ENCODE measurements around the gene TMTC1.

The TMTC1 gene

GRCh38 chr12:29709496-29710040, 74.2 kb downstream of the TMTC1 start:
- DNase-seq (ENCODE audit: low spot score), result no peak

DNA sequence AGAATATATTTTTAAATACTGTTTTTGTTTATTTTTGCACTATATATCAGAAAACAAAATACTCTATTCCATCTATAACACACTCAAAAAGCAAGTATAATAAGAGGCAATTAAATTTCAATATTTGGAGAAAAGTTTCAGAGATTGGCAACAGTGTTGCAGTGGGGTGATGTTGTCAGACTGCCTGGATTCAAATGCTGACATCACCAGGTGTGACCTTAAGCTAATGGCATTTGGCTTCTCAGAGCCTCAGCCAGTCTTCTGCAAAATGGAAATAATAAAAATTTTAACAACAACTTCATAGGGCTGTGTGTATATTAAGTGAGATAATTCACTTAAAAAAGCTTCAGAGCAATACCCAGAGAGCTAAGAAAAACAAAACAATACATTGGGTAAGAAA, 74.7 kb downstream of the TMTC1 start:
- no peak for DNase-seq (ENCODE audit: low spot score)

DNA sequence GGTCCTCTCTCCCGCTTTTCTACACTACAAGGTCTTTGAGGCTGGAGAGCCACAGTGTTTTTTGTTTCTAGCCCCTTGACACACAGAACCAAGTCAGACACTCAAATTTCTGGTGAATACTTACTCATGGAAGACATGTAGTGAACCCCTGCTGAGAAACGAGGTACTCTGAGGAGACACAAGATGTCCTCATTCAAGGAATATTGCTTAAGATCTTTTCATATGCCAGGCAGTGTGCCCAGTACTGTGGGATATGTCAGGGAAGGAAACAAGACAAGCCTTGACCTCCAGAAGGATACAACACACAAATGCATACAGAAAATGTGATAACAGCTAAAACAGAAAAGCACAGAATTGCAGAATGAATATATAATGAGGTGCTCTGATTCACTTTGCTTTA, 75.9 kb downstream of the TMTC1 start:
- no peak for DNase-seq (ENCODE audit: low spot score)

DNA sequence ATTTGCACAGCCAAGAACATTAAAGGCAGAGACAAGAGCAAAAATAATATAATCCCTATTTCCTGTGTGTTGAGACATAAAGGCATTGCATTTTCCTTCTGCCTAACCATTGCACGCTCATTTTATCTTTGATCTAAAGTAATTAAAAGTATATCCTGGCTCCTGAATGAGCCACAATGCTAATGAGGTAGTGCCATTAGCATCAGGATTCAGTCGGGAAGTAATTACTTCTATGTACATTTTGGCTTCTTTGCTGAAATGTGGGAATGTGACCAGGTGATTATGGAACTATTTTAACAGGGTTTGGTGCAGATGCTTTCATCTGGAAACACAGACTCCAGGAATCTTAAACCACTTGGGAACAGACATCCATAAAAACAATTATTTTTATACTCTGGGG, 77.4 kb downstream of the TMTC1 start:
- no peak for DNase-seq (ENCODE audit: low spot score)

DNA sequence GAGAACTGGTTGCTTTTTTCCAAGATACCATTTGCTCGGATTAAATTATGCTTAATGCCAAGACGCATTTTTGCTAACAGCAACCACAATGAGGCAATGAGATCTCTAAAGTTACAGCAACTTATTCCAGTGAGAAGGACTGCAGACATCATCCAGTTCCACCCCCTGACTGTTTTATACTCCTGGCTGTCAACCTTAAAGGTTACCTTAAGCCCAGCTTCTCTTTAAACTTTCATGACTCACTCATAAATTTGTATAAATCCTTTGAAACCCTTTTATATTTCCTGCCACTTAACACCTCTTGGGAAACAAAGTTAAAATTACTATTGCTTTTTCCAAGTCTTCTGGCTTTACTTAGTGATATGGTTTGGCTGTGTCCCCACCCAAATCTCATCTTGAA, 80.2 kb downstream of the TMTC1 start:
- DNase-seq (ENCODE audit: low spot score), result no peak

GRCh38 chr12:29702972-29703371, 80.8 kb downstream of the TMTC1 start:
- no peak for DNase-seq (ENCODE audit: low spot score)

DNA sequence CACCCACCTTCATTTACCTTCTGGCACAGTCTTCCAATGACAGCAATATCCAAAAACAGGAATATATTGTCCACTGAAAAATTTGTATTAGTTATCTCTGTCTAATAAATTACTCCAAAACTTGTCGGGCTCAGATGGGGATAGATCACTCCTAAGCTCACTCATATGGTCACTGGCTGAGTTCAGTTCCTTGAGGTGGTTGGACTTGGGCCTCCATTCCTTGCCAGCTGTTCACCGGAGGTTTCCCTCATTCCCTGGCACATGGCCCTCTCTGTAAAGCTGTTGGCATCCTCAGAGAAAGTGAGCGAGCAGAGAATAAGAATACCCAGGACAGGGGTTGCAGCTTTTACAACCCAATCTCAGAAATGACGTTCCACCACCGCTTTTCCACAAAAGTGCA, 81.5 kb downstream of the TMTC1 start:
- DNase-seq (ENCODE audit: low spot score), result no peak

DNA sequence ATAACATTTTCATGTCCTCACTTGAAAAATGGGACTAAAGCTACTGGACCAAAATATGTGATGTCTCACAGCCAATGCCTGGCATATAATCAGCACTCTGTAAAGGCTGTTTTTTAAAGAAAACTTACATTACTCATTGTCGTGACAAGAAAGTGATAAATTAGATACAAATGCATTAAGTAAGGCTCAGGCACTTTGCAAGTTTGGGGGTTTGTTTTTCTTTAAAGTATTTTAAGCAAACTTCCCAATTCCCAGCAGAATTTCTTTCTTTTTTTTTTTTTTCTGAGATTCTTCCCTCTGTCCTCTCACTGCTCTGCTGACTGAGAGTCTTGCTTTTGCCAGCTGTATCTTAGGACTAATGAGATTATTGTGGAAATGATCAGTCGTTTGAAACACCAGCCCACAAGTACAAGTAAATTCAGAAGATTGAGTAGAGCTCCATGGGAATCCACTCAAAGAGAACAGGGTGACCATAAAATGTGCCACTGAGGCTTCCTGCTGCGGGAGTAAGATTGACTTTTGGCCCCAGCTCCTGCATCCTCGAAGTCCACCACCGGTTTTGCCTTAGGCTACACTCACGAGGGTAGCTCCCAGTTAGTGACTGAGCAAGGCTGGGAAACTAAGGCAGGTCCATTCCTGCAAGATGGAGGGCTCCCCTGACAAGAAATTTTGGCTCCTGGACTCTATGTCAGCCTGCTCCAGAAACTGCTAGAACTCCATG, 82.8 kb downstream of the TMTC1 start:
- DNase-seq (ENCODE audit: low spot score), result no peak

- no peak for DNase-seq (ENCODE audit: low spot score)
These were observed 85.0 kb downstream of the TMTC1 start for GRCh38 chr12:29698756-29699155.

DNA sequence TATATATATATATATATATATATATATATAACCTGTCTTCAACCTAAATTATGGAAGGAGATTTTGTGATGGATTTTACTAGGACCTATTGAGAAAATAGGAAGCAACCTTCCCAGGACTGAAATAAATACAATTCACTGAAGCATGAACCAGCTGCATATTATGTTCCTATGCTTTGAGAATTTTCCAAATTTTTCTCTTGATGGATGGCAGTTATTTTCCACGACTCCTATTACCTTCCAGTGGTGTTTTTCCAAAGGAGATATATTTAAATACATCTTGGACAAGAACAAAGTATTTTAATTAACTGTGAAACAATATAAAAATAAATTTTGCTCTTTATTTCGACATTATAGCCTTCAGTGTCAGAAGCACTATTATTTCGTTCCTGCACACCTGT, 87.9 kb downstream of the TMTC1 start:
- DNase-seq (ENCODE audit: low spot score), result no peak

DNA sequence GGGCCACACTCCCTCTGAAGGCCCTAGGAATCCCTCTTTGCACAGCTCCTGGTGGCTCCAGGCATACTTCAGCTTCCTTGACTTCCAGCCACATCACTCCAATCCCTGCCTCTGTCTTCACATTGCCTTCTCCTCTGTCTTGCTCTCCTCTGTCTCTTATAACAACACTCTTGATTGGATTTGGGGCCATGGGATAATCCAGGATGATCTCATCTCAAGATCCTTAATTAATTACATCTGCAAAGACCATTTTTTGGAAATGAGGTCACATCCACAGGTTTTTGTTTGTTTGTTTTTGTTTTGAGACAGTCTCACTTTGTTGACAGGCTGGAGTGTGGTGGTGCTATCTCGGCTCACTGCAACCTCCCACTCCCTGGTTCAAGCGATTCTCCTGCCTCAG, 88.7 kb downstream of the TMTC1 start:
- DNase-seq (ENCODE audit: low spot score), result no peak

DNA sequence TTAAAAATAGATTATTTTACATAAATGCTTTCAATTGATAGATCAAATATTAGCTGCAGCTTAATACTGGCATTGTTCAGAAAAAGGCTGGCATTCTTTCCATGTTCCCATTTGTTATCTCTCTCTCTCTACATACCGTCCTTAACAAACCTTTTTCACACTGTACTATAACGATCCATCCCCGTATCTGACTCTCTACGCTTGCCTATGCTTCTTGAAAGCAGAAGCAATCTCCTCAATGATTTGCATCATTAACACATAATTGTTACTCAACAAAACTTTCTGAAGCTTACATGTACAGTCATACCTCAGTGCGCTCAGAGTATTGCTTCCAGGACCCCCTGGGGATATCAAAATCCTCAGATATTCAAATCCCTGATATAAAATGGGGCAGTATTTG, 89.7 kb downstream of the TMTC1 start:
- no peak for DNase-seq (ENCODE audit: low spot score)

DNA sequence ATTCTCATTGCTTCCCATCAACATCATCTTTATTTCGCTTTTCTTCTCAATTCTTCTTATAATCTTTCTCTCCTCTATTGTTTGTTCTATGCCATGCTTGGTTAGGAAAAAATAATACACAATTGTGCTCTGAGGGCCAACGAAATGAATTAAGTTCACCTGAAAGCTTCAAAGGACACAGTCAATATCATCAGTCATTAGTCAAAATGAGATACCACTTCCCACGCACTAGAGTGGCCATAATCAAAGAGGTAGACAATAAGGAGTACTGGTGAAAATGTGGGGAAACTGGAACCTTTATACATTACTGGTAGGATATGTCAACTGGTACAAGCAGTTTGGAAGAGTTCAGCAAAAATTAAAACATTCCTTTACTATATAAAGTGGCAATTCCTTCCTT, 91.5 kb downstream of the TMTC1 start:
- DNase-seq (ENCODE audit: low spot score), result no peak

DNA sequence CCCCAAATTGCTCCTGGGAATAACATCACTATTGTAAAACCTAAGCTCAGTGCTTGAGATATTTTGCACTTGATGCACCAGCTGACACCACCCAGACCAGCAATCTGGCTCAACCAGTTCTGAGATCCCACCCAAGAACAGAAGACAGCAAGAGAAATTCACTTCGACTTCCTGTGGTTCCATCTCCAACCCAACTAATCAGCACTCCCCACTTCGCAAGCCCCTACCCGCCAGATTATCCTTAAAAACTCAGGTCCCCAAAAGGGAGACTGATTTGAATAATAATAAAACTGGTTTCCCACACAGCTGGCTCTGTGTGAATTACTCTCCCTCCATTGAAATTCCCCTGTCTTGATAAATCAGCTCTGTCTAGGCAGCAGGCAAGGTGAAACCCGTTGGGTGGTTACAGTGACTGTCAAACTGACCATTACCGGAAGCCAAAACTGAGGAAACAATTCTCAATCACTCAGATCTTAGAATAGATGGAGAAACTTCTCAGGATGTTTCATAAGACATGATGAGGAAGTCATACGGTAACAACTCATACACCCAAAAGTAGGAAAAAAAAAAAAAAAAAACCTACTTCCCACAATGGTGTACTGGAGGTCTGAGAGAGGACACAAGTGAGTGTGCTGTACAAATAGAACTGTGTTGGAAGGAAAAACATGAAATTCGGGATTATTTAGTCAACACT, 92.4 kb downstream of the TMTC1 start:
- DNase-seq (ENCODE audit: low spot score), result no peak

DNA sequence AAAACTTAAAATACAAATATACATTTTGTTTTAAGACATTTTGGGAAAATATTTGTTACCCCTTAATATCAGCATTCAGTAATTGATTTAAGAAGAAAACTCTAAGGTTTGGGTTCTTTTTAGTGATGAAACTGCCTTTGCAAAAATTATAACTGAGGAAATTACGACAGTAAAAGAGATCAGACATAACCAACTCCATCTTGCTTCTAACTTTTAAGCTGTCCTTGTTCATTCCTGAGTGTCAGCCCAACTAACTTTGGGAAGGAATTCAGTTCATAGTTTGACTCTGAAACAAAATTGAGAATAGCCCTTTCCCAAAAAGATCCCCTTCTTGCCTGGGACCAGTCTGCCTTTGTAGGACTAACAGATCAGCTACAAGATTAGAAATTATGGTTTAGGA, 93.0 kb downstream of the TMTC1 start:
- no peak for DNase-seq (ENCODE audit: low spot score)

GRCh38 chr12:29688914-29689313, 94.8 kb downstream of the TMTC1 start:
- no peak for DNase-seq (ENCODE audit: low spot score)

GRCh38 chr12:29682088-29682487, 101.7 kb downstream of the TMTC1 start:
- DNase-seq (ENCODE audit: low spot score), result no peak

GRCh38 chr12:29681370-29681769, 102.4 kb downstream of the TMTC1 start:
- DNase-seq (ENCODE audit: low spot score), result no peak

DNA sequence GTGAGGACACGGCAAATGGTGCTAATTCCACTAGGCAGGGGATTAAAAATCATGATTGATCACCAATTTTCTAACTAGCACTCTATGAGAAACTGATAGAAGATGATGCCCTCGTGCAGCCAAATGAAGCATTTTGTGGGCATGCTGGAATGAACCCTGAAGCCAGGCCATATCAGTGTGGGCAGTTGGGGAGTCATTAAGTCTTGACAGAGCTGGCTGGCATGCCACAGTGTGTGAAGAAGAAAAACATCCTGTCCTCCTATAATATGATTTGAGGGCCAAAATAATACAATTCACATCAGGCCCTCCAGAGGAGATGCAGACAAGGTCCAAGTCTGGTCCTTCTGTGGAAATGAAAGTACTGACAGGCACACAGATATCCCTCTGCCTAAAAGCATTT, 107.1 kb downstream of the TMTC1 start:
- no peak for DNase-seq (ENCODE audit: low spot score)

DNA sequence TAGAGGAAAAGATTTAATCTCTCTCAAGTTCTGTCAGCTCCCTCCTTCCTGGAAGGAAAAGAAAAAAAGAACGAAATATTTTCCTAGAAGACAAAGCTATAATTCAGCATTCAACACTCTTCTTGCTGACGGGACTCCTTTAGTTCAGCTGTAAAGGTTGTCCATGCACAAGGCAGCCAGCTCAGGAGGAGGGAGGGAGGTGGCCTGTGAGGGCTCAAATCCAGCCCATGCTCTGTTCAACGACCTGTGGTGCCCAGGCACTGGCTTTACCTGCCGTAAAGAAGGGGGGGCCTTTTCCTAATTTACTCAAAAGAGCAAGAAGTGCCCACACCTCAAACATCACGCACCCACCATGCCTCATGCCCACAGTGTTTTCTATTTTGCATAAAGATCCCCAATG, 109.3 kb downstream of the TMTC1 start:
- DNase-seq (ENCODE audit: low spot score), result no peak

- no peak for DNase-seq (ENCODE audit: low spot score)
These were observed 110.4 kb downstream of the TMTC1 start for GRCh38 chr12:29673346-29673745.

DNA sequence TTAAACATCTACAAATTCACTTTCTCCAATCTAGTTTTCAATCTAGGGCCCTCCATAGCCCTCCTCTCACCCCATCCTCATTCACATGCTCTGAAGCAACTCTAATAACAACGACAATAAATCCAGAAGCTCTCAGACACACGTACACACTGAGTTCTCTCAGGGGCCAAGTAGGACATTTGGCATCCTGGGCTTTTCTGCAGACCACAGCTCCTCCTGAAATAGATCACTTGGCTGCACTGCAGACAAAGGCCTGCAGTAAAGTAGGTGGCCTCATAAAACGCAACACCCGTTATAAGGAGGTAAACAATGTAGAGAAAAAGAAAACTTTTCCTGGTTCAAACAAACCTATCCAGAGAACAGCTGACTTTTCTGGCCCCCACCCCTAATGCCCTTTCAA, 111.2 kb downstream of the TMTC1 start:
- no peak for DNase-seq (ENCODE audit: low spot score)

- no peak for DNase-seq (ENCODE audit: low spot score)
These were observed 112.0 kb downstream of the TMTC1 start for GRCh38 chr12:29671742-29672141.

DNA sequence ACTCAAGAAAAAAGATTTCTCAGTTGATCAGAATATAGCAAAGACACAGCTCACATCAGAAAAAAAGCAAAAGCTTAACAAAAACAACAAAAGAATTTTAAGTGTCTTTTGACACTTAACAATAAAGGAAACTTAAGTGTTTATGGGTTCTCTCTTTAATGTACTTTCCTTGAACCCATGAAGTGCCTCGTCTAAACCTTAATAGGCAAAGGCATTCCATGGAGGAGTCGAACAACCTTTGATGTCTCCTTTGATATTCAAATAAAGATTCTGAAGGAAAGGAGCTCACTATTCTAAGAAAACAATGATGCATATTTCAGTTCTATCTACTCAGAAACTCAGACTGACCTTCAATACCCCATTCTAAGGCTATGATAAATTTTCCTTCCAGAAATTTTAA, 116.7 kb downstream of the TMTC1 start:
- DNase-seq (ENCODE audit: low spot score), result no peak

Data from AG20443 (cell line).